BE2C (cell line): ENCODE data around the gene LUZP2.

Experiments
- DNase-seq: peaks from one replicate; pipeline ENCODE4 v3.0.0-alpha.2; 2020
- H3K27me3 ChIP-seq: fragments of 250-450 bp; sonication (Bioruptor Pico); 2 replicates; pipeline ENCODE4 v1.5.1; 2020; ENCODE audit warnings: mild to moderate bottlenecking
- H3K36me3 ChIP-seq: fragments of 250-450 bp; sonication (Bioruptor Pico); 2 replicates; pipeline ENCODE4 v1.5.1; 2020; ENCODE audit warnings: mild to moderate bottlenecking
- H3K4me1 ChIP-seq: fragments of 250-450 bp; sonication (Bioruptor Pico); 2 replicates; pipeline ENCODE4 v1.5.1; 2020
- H3K4me3 ChIP-seq: 2 replicates; pipeline ENCODE4 v1.5.1; 2011; ENCODE audit warnings: low read depth, low read length
- H3K9me3 ChIP-seq: fragments of 250-450 bp; sonication (Bioruptor Pico); 2 replicates; pipeline ENCODE4 v1.5.1; 2020
- CTCF ChIP-seq: IDR thresholded peaks from 2 replicates; pipeline ENCODE4 v1.5.1; 2012; ENCODE audit warnings: mild to moderate bottlenecking, low read depth, low read length

The LUZP2 gene

GRCh38 chr11:24685821-24686220 lies 189.0 kb downstream of the LUZP2 start:
- TF ChIP-seq CTCF = no peak
- no peaks in the 10 kb centered on the region for H3K36me3 ChIP-seq
- H3K4me1 ChIP-seq = no peaks in the 10 kb centered on the region
- H3K9me3 ChIP-seq = no peaks in the 10 kb centered on the region
- H3K27me3 ChIP-seq = no peaks in the 10 kb centered on the region
- no peak for DNase-seq
- H3K4me3 ChIP-seq = no peak overlapping the region

GRCh38 chr11:24687531-24688147 lies 190.8 kb downstream of the LUZP2 start:
- Histone ChIP-seq H3K4me3 (no peak overlapping the region), H3K9me3 (no peaks in the 10 kb centered on the region), H3K4me1 (no peaks in the 10 kb centered on the region), H3K36me3 (no peaks in the 10 kb centered on the region), H3K27me3 (no peaks in the 10 kb centered on the region)
- TF ChIP-seq CTCF = no peak
- DNase-seq = no peak

GRCh38 chr11:24688981-24689380 lies 192.1 kb downstream of the LUZP2 start:
- H3K27me3 ChIP-seq = no peaks in the 10 kb centered on the region
- TF ChIP-seq CTCF = no peak
- H3K4me3 ChIP-seq = no peak overlapping the region
- H3K4me1 ChIP-seq = no peaks in the 10 kb centered on the region
- no peaks in the 10 kb centered on the region for H3K36me3 ChIP-seq
- DNase-seq = no peak
- H3K9me3 ChIP-seq = no peaks in the 10 kb centered on the region

- DNase-seq = no peak
- Histone ChIP-seq H3K27me3 (no peaks in the 10 kb centered on the region), H3K36me3 (no peaks in the 10 kb centered on the region), H3K4me3 (no peak overlapping the region), H3K9me3 (no peaks in the 10 kb centered on the region), H3K4me1 (no peaks in the 10 kb centered on the region)
- TF ChIP-seq CTCF = no peak
Observed at GRCh38 chr11:24697522-24698111, 200.8 kb downstream of the LUZP2 start.

- DNase-seq = no peak
- Histone ChIP-seq H3K27me3 (no peaks in the 10 kb centered on the region), H3K4me1 (no peaks in the 10 kb centered on the region), H3K4me3 (no peak overlapping the region), H3K36me3 (no peaks in the 10 kb centered on the region), H3K9me3 (no peaks in the 10 kb centered on the region)
- TF ChIP-seq CTCF = no peak
Observed at GRCh38 chr11:24704716-24705115, 207.9 kb downstream of the LUZP2 start.

- H3K9me3 ChIP-seq = no peaks in the 10 kb centered on the region
- DNase-seq = no peak
- TF ChIP-seq CTCF = no peak
- H3K4me3 ChIP-seq = no peak overlapping the region
- H3K27me3 ChIP-seq = no peaks in the 10 kb centered on the region
- H3K36me3 ChIP-seq = no peaks in the 10 kb centered on the region
- no peaks in the 10 kb centered on the region for H3K4me1 ChIP-seq
Observed at GRCh38 chr11:24705474-24705873, 208.6 kb downstream of the LUZP2 start.
